ENCODE results near the gene TNFRSF8.

DNA sequence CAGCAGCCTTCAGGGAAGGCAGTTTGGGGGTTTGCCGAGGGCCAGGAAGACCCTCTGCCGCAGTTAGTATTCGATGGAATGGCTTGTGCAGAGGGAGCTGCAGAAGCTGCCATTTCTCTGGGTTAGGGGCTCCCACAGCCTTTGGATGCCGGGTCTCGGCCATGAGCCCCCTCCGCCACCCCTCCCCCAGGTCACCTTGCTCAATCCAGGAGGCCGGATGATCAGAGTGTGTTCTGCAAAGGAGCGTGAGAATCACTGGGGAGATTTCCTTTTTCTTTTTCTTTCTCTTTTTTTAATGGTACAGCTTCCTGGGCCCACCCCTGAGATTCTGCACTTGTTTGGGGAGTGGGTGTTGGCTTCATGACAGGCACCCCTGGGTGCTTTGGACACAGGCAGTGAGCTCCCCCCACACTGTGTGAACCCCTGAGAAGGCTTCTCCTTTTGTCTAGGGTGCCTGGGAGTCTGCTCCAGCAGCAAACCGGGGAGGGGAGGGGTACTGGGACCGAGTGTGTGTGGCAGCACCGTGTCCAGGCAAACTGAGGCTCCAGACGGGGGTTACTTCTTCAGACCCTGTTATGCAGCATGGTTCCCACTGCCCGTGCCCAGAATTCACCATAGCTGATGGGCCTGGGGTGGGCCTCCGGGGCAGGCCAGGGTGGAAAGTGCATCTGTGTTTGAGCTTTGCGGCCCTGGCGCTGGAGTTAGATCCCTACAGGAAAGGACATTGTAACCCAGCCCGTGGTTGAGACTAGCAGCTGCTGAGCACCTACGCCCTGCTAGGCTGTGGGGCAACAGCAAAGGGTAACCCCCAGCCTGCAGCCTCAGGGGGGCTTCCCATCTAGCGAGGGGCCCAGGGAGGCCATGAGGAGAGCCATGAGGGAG is 122.2 kb downstream of the TNFRSF8 start:
- TF ChIP-seq CTCF (IDR thresholded peaks at IDR 0.05 in 4 of 5, conservative IDR thresholded peaks at IDR 0.05 in 1 of 5): no peak
- TF ChIP-seq POLR2A (IDR thresholded peaks at IDR 0.05): no peak
